SK-N-SH (cell line): ENCODE results near the gene TPRG1. TPM values are rescaled to one million over a fixed set of nuclear protein-coding genes. Genes with fewer than 3 reads are reported as not detected.

Source experiments
- CTCF ChIA-PET: fragments of 300-600, 350-600 bp; formaldehyde crosslinking; extraction: SDS; loops from one replicate; lab custom pipeline; 2021; lab: Yijun Ruan, JAX
- POLR2A ChIA-PET: fragments of 350-600 bp; sonication (Branson Sonifier 250); formaldehyde crosslinking; extraction: SDS; loops from one replicate; lab custom pipeline; 2020; ENCODE audit warnings: antibody characterized with exemption, inconsistent platforms; lab: Yijun Ruan, JAX
- DNase-seq: peaks from one replicate; pipeline ENCODE4 v3.0.0; 2012
- H2AFZ ChIP-seq: fragments of 200-600 bp; sonication (generic); 2 replicates; pipeline ENCODE4 v1.8.1; 2016; ENCODE audit warnings: antibody characterized with exemption, mild to moderate bottlenecking, low read depth
- H3F3A ChIP-seq: fragments of 200-600 bp; sonication (generic); replicated peaks from 2 replicates; pipeline ENCODE3; 2016; ENCODE audit warnings: antibody characterized with exemption, mild to moderate bottlenecking; ENCODE audit not compliant: insufficient read depth
- H3K27ac ChIP-seq, 2 experiments: fragments of 200-500 bp in 1 of 2; fragments of 200-600 bp in 1 of 2; sonication (Bioruptor generic) in 1 of 2; sonication (generic), shearing (Covaris generic) in 1 of 2; 2 replicates each; pipeline versions ENCODE4 v1.5.1 to v1.6.1; 2014 to 2016; ENCODE audit warnings: low read depth in 2 of 2, inconsistent platforms in 1 of 2, low read length in 1 of 2, mild to moderate bottlenecking in 1 of 2, mixed read lengths in 1 of 2
- H3K27me3 ChIP-seq: fragments of 200-600 bp; sonication (generic), shearing (Covaris generic); 2 replicates; pipeline ENCODE4 v1.6.1; 2016; ENCODE audit warnings: mixed run types; ENCODE audit not compliant: insufficient read depth
- H3K36me3 ChIP-seq, 2 experiments: fragments of 200-500 bp in 1 of 2; fragments of 200-600 bp in 1 of 2; sonication (Bioruptor generic) in 1 of 2; sonication (generic) in 1 of 2; replicated peaks in 1 of 2; 2 replicates each; pipeline versions ENCODE3 to v1.5.1; 2014 to 2016; ENCODE audit warnings: low read length in 1 of 2, mild to moderate bottlenecking in 1 of 2; ENCODE audit not compliant: insufficient read depth in 2 of 2, control insufficient read depth in 1 of 2
- H3K4me1 ChIP-seq, 2 experiments: fragments of 200-500 bp in 1 of 2; fragments of 200-600 bp in 1 of 2; sonication (Bioruptor generic) in 1 of 2; sonication (generic), shearing (Covaris generic) in 1 of 2; 2 replicates each; pipeline versions ENCODE4 v1.5.1 to v1.6.1; 2014 to 2016; ENCODE audit warnings: low read depth in 1 of 2, low read length in 1 of 2, mixed run types in 1 of 2; ENCODE audit not compliant: insufficient read depth in 2 of 2, control insufficient read depth in 1 of 2
- H3K4me2 ChIP-seq: fragments of 200-600 bp; sonication (generic), shearing (Covaris generic); 2 replicates; pipeline ENCODE4 v1.6.1; 2017; ENCODE audit warnings: mixed run types
- H3K4me3 ChIP-seq, 2 experiments: fragments of 200-500 bp in 1 of 2; fragments of 200-600 bp in 1 of 2; sonication (Bioruptor generic) in 1 of 2; sonication (generic), shearing (Covaris generic) in 1 of 2; 2 replicates each; pipeline versions ENCODE4 v1.5.1 to v1.8.1; 2014 to 2016; ENCODE audit warnings: low read depth in 2 of 2, inconsistent platforms in 1 of 2, low read length in 1 of 2, mild to moderate bottlenecking in 1 of 2, mixed read lengths in 1 of 2, moderate library complexity in 1 of 2
- H3K79me2 ChIP-seq: fragments of 200-600 bp; sonication (generic); 2 replicates; pipeline ENCODE4 v1.8.1; 2017; ENCODE audit warnings: mild to moderate bottlenecking; ENCODE audit not compliant: insufficient read depth
- H3K9ac ChIP-seq: fragments of 200-600 bp; sonication (generic); 2 replicates; pipeline ENCODE4 v1.6.1; 2017; ENCODE audit warnings: mixed run types
- H3K9me2 ChIP-seq: fragments of 200-600 bp; sonication (generic); 2 replicates; pipeline ENCODE4 v1.6.1; 2017; ENCODE audit warnings: mixed run types
- H3K9me3 ChIP-seq: fragments of 200-600 bp; sonication (generic); 2 replicates; pipeline ENCODE4 v1.6.1; 2017; ENCODE audit warnings: mixed run types, mild to moderate bottlenecking, moderate library complexity
- H4K20me1 ChIP-seq: fragments of 200-600 bp; sonication (generic); 2 replicates; pipeline ENCODE4 v1.6.1; 2017; ENCODE audit warnings: mild to moderate bottlenecking, mixed run types; ENCODE audit not compliant: insufficient read depth
- ELF1 ChIP-seq: IDR thresholded peaks from 2 replicates; pipeline ENCODE4 v1.4.0; 2012
- EZH2phosphoT487 ChIP-seq: fragments of 200-600 bp; sonication (generic); IDR thresholded peaks from 2 replicates; pipeline ENCODE4 v1.6.1; 2017; ENCODE audit warnings: low read depth, mixed run types, mild to moderate bottlenecking, antibody characterized with exemption, moderate library complexity, borderline replicate concordance
- FOSL2 ChIP-seq: IDR thresholded peaks from 2 replicates; pipeline ENCODE4 v1.4.0; 2012; ENCODE audit warnings: low read depth, mild to moderate bottlenecking, moderate library complexity, borderline replicate concordance
- FOXJ3 ChIP-seq: sonication (generic); formaldehyde crosslinking; IDR thresholded peaks from 2 replicates; pipeline ENCODE4 v1.5.1; 2020; ENCODE audit warnings: mild to moderate bottlenecking, missing genetic modification reagents
- FOXM1 ChIP-seq: IDR thresholded peaks from 2 replicates; pipeline ENCODE4 v1.4.0; 2012; ENCODE audit warnings: low read depth, mild to moderate bottlenecking
- MEF2A ChIP-seq: IDR thresholded peaks from 2 replicates; pipeline ENCODE4 v1.4.0; 2012; ENCODE audit warnings: low read depth, borderline replicate concordance
- MXI1 ChIP-seq: IDR thresholded peaks from 2 replicates; pipeline ENCODE4 v1.6.1; 2012; ENCODE audit warnings: mild to moderate bottlenecking, low read depth, low read length, improper control_type of control experiment
- NRF1 ChIP-seq: IDR thresholded peaks from 2 replicates; pipeline ENCODE4 v1.6.1; 2012; ENCODE audit warnings: low read depth, mild to moderate bottlenecking, low read length
- RCOR1 ChIP-seq: fragments of 150-350 bp; IDR thresholded peaks from 2 replicates; pipeline ENCODE4 v1.6.1; 2017; ENCODE audit warnings: antibody characterized with exemption, low read length
- RXRA ChIP-seq: IDR thresholded peaks from 2 replicates; pipeline ENCODE4 v1.4.0; 2012; ENCODE audit warnings: low read depth, mild to moderate bottlenecking, borderline replicate concordance
- SMC3 ChIP-seq: IDR thresholded peaks from 2 replicates; pipeline ENCODE4 v1.6.1; 2012; ENCODE audit warnings: low read depth, low read length, improper control_type of control experiment
- TAF1 ChIP-seq: IDR thresholded peaks from 2 replicates; pipeline ENCODE4 v1.6.1; 2012; ENCODE audit warnings: low read depth, mild to moderate bottlenecking, low read length, moderate library complexity, borderline replicate concordance
- USF1 ChIP-seq: IDR thresholded peaks from 2 replicates; pipeline ENCODE4 v1.4.0; 2012; ENCODE audit warnings: low read depth, borderline replicate concordance
- YY1 ChIP-seq: IDR thresholded peaks from 2 replicates; pipeline ENCODE4 v1.4.0; 2012; ENCODE audit warnings: low read depth, mild to moderate bottlenecking
- ZBTB33 ChIP-seq: IDR thresholded peaks from 2 replicates; pipeline ENCODE4 v1.4.0; 2012; ENCODE audit warnings: low read depth, borderline replicate concordance
- WGBS: methylation state at CpG from one replicate; pipeline ENCODE4 v1.1.6; 2017; ENCODE audit warnings: low lambda C conversion rate; 5-methylcytosine and 5-hydroxymethylcytosine counted together
- polyA plus RNA-seq, 3 experiments: library from polyadenylated mRNA; depleted of rRNA; stranded (reverse); fragments of >200 nt; gene quantifications; 2 replicates each; pipeline ENCODE4 v1.2.3, GENCODE V29; 2012
- TF ChIP-seq, protein P1 (sequence below): fragments of 150-350 bp; IDR thresholded peaks from 2 replicates; pipeline ENCODE4 v1.6.1; 2016; ENCODE audit warnings: mild to moderate bottlenecking, low read depth, low read length
- TF ChIP-seq, protein P2 (sequence below): fragments of 150-350 bp; IDR thresholded peaks from 2 replicates; pipeline ENCODE4 v1.6.1; 2017; ENCODE audit warnings: antibody characterized with exemption, low read length, low read depth, borderline replicate concordance

The TPRG1 gene
- polyA plus RNA-seq, 1 of the 3 experiments (the other 2 are of a cell fraction), result 0.64 TPM

DNA sequence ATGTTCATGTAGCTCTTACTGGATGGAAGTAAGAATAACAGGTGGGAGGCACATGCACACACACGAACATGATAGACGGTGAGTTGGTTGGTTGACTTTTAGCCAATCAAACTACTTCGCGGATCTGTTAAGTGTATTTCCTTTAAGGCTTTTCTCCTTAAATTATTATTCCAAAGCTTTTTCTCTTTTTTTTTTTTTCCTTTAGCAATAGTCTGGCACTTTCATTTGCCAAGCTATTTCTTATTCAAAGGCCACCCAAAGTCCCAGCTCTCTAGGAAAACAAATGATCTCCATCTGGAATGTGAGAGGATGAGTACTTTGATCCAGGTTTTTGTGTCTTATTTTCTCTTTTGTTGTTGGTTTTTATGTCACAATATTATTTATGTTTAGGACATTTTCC is 141.1 kb downstream of the TPRG1 start:
- no peaks in the 10 kb centered on the region for H3K36me3 ChIP-seq
- H2AFZ ChIP-seq, result no peak overlapping the region
- POLR2A ChIA-PET, result no interaction called here
- TF ChIP-seq USF1 (no peak), FOSL2 (no peak), RXRA (no peak), FOXM1 (no peak)
- no peaks in the 10 kb centered on the region for H3F3A ChIP-seq
- 63% methylated on average over 4 of the region's 4 CpGs for WGBS
- no peaks in the 10 kb centered on the region; the same call in 1 of the 2 replicates for H3K27me3 ChIP-seq
- H3K4me2 ChIP-seq, result no peak overlapping the region
- CTCF ChIA-PET, result no interaction called here
- H3K9ac ChIP-seq, result no peak overlapping the region
- peaks cover 0 to 8% of the 10 kb centered on the region in 2 experiments; a peak in 1 of 4 replicates for H3K4me1 ChIP-seq
- no peak overlapping the region for H3K4me3 ChIP-seq
- no peaks in the 10 kb centered on the region for H3K9me3 ChIP-seq
- no peak overlapping the region for H3K27ac ChIP-seq
- no peaks in the 10 kb centered on the region for H4K20me1 ChIP-seq
- DNase-seq, result no peak
- no peaks in the 10 kb centered on the region for H3K9me2 ChIP-seq
- no peaks in the 10 kb centered on the region for H3K79me2 ChIP-seq

GRCh38 chr3:189316296-189317019 is 144.7 kb downstream of the TPRG1 start:
- no peaks in the 10 kb centered on the region for H3K36me3 ChIP-seq
- 15% methylated on average over 5 of the region's 6 CpGs for WGBS
- H3K4me3 ChIP-seq, result no peak overlapping the region
- no peak overlapping the region for H3K27ac ChIP-seq
- H2AFZ ChIP-seq, result no peak overlapping the region
- H3K4me1 ChIP-seq, result no peaks in the 10 kb centered on the region
- no peak overlapping the region for H3K9ac ChIP-seq
- H3K9me3 ChIP-seq, result no peaks in the 10 kb centered on the region
- no peaks in the 10 kb centered on the region for H3K9me2 ChIP-seq
- H3K79me2 ChIP-seq, result no peaks in the 10 kb centered on the region
- ChIA-PET CTCF (interaction anchor here (1.0 to 1.5 kb wide), 2 partner anchors 90 to 124 kb away, joined by 3 read pairs; no protein-coding TSS in a partner anchor), POLR2A (no interaction called here)
- H3K4me2 ChIP-seq, result no peak overlapping the region
- TF ChIP-seq EZH2phosphoT487 (no peak), TAF1 (no peak), MXI1 (no peak), MEF2A (no peak), FOXJ3 (CRISPR knock-in tag) (no peak), YY1 (no peak), ZBTB33 (no peak), RCOR1 (no peak), SMC3 (no peak), NRF1 (no peak), ELF1 (no peak)
- TF ChIP-seq, protein P1, sequence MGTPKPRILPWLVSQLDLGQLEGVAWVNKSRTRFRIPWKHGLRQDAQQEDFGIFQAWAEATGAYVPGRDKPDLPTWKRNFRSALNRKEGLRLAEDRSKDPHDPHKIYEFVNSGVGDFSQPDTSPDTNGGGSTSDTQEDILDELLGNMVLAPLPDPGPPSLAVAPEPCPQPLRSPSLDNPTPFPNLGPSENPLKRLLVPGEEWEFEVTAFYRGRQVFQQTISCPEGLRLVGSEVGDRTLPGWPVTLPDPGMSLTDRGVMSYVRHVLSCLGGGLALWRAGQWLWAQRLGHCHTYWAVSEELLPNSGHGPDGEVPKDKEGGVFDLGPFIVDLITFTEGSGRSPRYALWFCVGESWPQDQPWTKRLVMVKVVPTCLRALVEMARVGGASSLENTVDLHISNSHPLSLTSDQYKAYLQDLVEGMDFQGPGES, result no peak
- TF ChIP-seq, protein P2, sequence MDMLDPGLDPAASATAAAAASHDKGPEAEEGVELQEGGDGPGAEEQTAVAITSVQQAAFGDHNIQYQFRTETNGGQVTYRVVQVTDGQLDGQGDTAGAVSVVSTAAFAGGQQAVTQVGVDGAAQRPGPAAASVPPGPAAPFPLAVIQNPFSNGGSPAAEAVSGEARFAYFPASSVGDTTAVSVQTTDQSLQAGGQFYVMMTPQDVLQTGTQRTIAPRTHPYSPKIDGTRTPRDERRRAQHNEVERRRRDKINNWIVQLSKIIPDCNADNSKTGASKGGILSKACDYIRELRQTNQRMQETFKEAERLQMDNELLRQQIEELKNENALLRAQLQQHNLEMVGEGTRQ, result no peak
- H3F3A ChIP-seq, result no peaks in the 10 kb centered on the region
- no peak for DNase-seq
- H3K27me3 ChIP-seq, result peaks cover 5% of the 10 kb centered on the region; the same call in 1 of the 2 replicates
- H4K20me1 ChIP-seq, result no peaks in the 10 kb centered on the region
